ENCODE results near the gene TMEM169. TPM values are rescaled to one million over a fixed set of nuclear protein-coding genes. Genes with fewer than 3 reads are reported as not detected.

The TMEM169 gene
- total RNA-seq, 1 donor from 2014 or later: 3.2 TPM

DNA sequence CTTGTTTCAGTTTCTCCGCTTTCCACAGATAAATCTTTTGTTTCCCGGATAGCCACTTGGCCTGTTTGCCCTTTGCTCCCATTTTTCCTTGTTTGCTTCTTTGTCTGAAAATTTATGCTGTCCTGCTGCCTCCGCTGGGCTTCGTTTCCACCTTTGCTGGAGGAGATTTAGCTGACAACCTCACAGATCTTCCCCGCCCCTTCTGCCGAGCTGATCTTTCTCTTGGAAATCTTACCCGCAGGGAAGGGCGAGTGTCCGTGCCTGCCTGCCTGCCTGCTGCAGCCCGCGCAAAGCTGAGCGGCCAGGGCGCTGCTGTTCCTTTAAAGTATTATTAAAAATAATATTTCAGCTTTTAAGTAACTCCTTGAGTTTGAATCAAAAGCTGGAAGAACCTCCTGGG is 26.0 kb downstream of the TMEM169 start:
- TF ChIP-seq, protein P1, sequence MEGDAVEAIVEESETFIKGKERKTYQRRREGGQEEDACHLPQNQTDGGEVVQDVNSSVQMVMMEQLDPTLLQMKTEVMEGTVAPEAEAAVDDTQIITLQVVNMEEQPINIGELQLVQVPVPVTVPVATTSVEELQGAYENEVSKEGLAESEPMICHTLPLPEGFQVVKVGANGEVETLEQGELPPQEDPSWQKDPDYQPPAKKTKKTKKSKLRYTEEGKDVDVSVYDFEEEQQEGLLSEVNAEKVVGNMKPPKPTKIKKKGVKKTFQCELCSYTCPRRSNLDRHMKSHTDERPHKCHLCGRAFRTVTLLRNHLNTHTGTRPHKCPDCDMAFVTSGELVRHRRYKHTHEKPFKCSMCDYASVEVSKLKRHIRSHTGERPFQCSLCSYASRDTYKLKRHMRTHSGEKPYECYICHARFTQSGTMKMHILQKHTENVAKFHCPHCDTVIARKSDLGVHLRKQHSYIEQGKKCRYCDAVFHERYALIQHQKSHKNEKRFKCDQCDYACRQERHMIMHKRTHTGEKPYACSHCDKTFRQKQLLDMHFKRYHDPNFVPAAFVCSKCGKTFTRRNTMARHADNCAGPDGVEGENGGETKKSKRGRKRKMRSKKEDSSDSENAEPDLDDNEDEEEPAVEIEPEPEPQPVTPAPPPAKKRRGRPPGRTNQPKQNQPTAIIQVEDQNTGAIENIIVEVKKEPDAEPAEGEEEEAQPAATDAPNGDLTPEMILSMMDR (IDR thresholded peaks at IDR 0.05; ENCODE audit: unreplicated experiment): no peak
- H3K27ac Mint-ChIP-seq (ENCODE audit: unreplicated experiment): peak overlapping the region; percentile 61
- DNase-seq (ENCODE audit: low spot score): peak; percentile 10
- no peaks in the 10 kb centered on the region for H3K9me3 Mint-ChIP-seq (ENCODE audit: unreplicated experiment)
- peak overlapping the region; percentile 59 for H3K4me3 Mint-ChIP-seq (ENCODE audit: unreplicated experiment)
- peaks cover 28% of the 10 kb centered on the region for H3K36me3 Mint-ChIP-seq (ENCODE audit: low read depth, unreplicated experiment)
- peaks cover 6% of the 10 kb centered on the region for H3K27me3 Mint-ChIP-seq (ENCODE audit: unreplicated experiment)
- peaks cover 32% of the 10 kb centered on the region for H3K4me1 Mint-ChIP-seq (ENCODE audit: unreplicated experiment)

DNA sequence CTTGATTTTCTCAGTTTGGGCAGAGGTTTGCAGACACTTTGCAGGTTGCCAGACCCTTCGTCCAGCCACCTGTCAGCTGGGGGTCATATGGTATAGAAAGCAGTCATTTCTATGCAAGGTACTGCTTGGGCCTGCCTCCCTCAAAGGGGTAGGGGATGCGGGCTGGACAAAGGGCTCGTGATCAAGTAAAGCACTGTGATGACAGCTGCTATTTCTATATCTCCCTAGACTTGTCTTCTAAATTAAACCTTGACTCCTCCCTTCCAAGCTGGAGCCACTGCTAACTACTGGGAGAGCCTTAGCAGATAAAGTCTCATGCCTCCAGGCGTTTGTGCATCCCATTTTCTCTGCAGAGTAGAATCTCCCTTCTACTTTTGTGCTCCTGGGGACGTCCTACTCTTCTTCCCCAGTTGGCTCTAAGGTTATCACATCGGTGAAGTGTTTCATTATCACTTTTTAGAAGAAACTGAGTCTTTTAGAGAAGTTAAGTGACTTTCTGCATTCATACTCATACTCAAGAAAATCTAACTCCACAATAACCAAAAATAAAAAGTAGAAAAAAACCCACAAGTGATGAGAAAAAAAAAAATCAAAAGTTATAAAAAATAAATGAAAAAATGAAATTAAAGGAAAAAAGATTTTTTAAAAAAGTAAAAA is 26.7 kb downstream of the TMEM169 start:
- no peaks in the 10 kb centered on the region for H3K9me3 Mint-ChIP-seq (ENCODE audit: unreplicated experiment)
- peak overlapping the region; percentile 100 for H3K4me3 Mint-ChIP-seq (ENCODE audit: unreplicated experiment)
- no peak for DNase-seq (ENCODE audit: low spot score)

DNA sequence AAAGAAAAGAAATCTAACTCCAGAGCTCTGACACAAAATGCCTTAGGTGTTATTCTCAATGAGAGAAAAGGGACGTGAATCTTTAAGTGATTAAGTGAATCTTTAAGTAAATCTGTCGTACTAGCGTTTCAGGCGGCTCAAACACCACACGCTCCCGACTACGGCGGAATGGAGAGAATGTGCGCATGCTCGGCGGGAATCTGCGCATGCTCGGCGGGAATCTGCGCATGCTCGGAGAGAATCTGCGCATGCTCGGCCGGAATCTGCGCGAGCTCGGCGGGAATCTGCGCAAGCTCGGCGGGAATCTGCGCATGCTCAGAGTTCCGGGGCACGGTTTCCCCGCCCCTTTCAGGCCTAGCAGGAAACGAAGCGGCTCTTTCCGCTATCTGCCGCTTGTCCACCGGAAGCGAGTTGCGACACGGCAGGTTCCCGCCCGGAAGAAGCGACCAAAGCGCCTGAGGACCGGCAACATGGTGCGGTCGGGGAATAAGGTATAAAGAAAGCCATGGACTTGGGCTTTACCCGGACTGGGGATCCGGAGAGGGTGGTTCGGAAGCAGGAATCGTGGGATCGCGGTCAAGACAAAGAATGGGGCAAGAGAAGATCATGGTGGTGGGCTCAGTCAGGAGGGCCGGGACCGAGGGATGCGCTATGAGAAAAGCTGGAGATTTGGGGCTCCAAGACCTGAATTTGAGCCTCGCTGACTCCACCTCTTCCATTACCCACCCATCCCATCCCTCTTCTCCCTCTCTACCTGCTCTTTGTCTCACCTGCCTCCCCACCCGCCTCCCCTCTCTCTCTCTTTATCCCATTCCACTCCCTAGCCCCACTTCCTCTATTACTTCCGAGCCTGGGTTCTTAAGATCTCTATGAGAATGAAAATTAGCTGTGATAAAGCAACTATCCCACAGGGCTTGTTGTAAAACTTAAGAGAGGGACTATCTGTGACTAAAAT is 27.5 kb downstream of the TMEM169 start, which contains the start of gene XRCC5:
Gene XRCC5 (plus strand): TSS at position 382 of the 955 bp plus-strand sequence. CDS start 89 bp downstream, at position 471.
- peaks cover 43% of the 10 kb centered on the region for H3K36me3 Mint-ChIP-seq (ENCODE audit: low read depth, unreplicated experiment)

More for the DNA sequence above, 26.7 kb downstream of the TMEM169 start:
- Mint-ChIP-seq H3K4me1 (ENCODE audit: unreplicated experiment) (peaks cover 32% of the 10 kb centered on the region), H3K27ac (ENCODE audit: unreplicated experiment) (peak overlapping the region; percentile 100), H3K36me3 (ENCODE audit: low read depth, unreplicated experiment) (peaks cover 35% of the 10 kb centered on the region), H3K27me3 (ENCODE audit: unreplicated experiment) (peaks cover 6% of the 10 kb centered on the region)
- TF ChIP-seq, protein P1 (IDR thresholded peaks at IDR 0.05; ENCODE audit: unreplicated experiment): no peak

GRCh38 chr2:216109962-216110614 is 28.4 kb downstream of the TMEM169 start:
- Mint-ChIP-seq H3K9me3 (ENCODE audit: unreplicated experiment) (no peaks in the 10 kb centered on the region), H3K36me3 (ENCODE audit: low read depth, unreplicated experiment) (peaks cover 48% of the 10 kb centered on the region), H3K27me3 (ENCODE audit: unreplicated experiment) (peaks cover 10% of the 10 kb centered on the region), H3K4me1 (ENCODE audit: unreplicated experiment) (peaks cover 40% of the 10 kb centered on the region), H3K4me3 (ENCODE audit: unreplicated experiment) (peak overlapping the region; percentile 100), H3K27ac (ENCODE audit: unreplicated experiment) (peak overlapping the region; percentile 100)
- no peak for DNase-seq (ENCODE audit: low spot score)
- TF ChIP-seq, protein P1 (IDR thresholded peaks at IDR 0.05; ENCODE audit: unreplicated experiment): peak; percentile 34

More for the DNA sequence above, 27.5 kb downstream of the TMEM169 start, which contains the start of gene XRCC5:
- Mint-ChIP-seq H3K4me1 (ENCODE audit: unreplicated experiment) (peaks cover 34% of the 10 kb centered on the region), H3K9me3 (ENCODE audit: unreplicated experiment) (no peaks in the 10 kb centered on the region), H3K27me3 (ENCODE audit: unreplicated experiment) (peaks cover 7% of the 10 kb centered on the region), H3K4me3 (ENCODE audit: unreplicated experiment) (peak within 1 kb of the TSS; percentile 100), H3K27ac (ENCODE audit: unreplicated experiment) (peak within 1 kb of the TSS; percentile 100)
- TF ChIP-seq, protein P1 (IDR thresholded peaks at IDR 0.05; ENCODE audit: unreplicated experiment): no peak
- peak; percentile 96 for DNase-seq (ENCODE audit: low spot score)

Data from endothelial cell (in vitro differentiated cells).